Mesenteric fat pad (tissue), 1 donor: ENCODE data around the gene TRIM2. TPM values are rescaled to one million over a fixed set of nuclear protein-coding genes. Genes with fewer than 3 reads are reported as not detected.
"Not testable (repeated sequence)": the region's sequence is repeated elsewhere in the genome, so short reads cannot be mapped to it uniquely, and the experiment has no call there.

Experiments used
- DNase-seq: peaks from one replicate; pipeline ENCODE4 v3.0.0-alpha.2; 2020; ENCODE audit warnings: low spot score
- total RNA-seq: library from RNA; stranded (reverse); fragmentation: NEBNext Ultra II Directional; extraction: Animal tissue kit (Norgen Biotek cat#: 25700); gene quantifications from one replicate; pipeline ENCODE4 v1.2.1, GENCODE V29; 2021
- donor health status: DM: yes; HTN: yes; CAD: no.

TRIM2 gene
- total RNA-seq, 1 donor from 2014 or later, result 17.6 TPM

GRCh38 chr4:153189016-153189801 is 15.0 kb upstream of the TRIM2 start:
- DNase-seq, result no peak

GRCh38 chr4:153191795-153192363 is 12.4 kb upstream of the TRIM2 start:
- no peak for DNase-seq

GRCh38 chr4:153197301-153197700 is 6.9 kb upstream of the TRIM2 start:
- DNase-seq, result no peak

- no peak for DNase-seq
Measured at GRCh38 chr4:153198719-153199118, 5.5 kb upstream of the TRIM2 start.

GRCh38 chr4:153203746-153204145 is 497 bp upstream of the TRIM2 start:
- DNase-seq, result not testable (repeated sequence)

- peak; percentile 86 for DNase-seq
Measured at GRCh38 chr4:153204728-153205648, 745 bp downstream of the TRIM2 start.

GRCh38 chr4:153205757-153206156 is 1.5 kb downstream of the TRIM2 start:
- DNase-seq, result peak; percentile 84

GRCh38 chr4:153206534-153206933 is 2.3 kb downstream of the TRIM2 start:
- DNase-seq, result no peak

GRCh38 chr4:153207027-153207426 is 2.8 kb downstream of the TRIM2 start:
- no peak for DNase-seq

- DNase-seq, result no peak
Measured at GRCh38 chr4:153207567-153207966, 3.3 kb downstream of the TRIM2 start.

- DNase-seq, result no peak
Measured at GRCh38 chr4:153209410-153209809, 5.2 kb downstream of the TRIM2 start.

GRCh38 chr4:153210727-153211126 is 6.5 kb downstream of the TRIM2 start:
- DNase-seq, result no peak

- DNase-seq, result no peak
Measured at GRCh38 chr4:153211986-153212728, 7.9 kb downstream of the TRIM2 start.

- no peak for DNase-seq
Measured at GRCh38 chr4:153212736-153213135, 8.5 kb downstream of the TRIM2 start.

- DNase-seq, result no peak
Measured at GRCh38 chr4:153215921-153216320, 11.7 kb downstream of the TRIM2 start.

GRCh38 chr4:153216546-153216945 is 12.3 kb downstream of the TRIM2 start:
- DNase-seq, result no peak

GRCh38 chr4:153217440-153217839 is 13.2 kb downstream of the TRIM2 start:
- DNase-seq, result no peak

- no peak for DNase-seq
Measured at GRCh38 chr4:153218961-153219360, 14.7 kb downstream of the TRIM2 start.

- DNase-seq, result no peak
Measured at GRCh38 chr4:153220682-153221395, 16.6 kb downstream of the TRIM2 start.
